Omental fat pad (tissue), 4 donors: ENCODE results near the gene GMDS. TPM values are rescaled to one million over a fixed set of nuclear protein-coding genes. Genes with fewer than 3 reads are reported as not detected.

Experiments used
- ATAC-seq: fragments of 150-250 bp; one replicate; pipeline ENCODE4 v1.9.1; 2016; ENCODE audit warnings: mild to moderate bottlenecking, moderate library complexity; ENCODE audit not compliant: low FRiP score
- DNase-seq: peaks from one replicate; pipeline ENCODE4 v3.0.0-alpha.2; 2019; ENCODE audit warnings: low spot score
- CTCF ChIP-seq, 3 donors: fragments of 450-650 bp; IDR thresholded peaks; one replicate each; pipeline ENCODE4 v1.5.1; 2016 to 2017; ENCODE audit warnings: antibody characterized with exemption in 3 of 3, mild to moderate bottlenecking in 3 of 3, moderate library complexity in 2 of 3
- total RNA-seq, 4 donors: library from RNA; depleted of rRNA; stranded (reverse); fragments of >200 nt; gene quantifications; one replicate each; pipeline ENCODE4 v1.1.0, GENCODE V29; 2016

The GMDS gene
- total RNA-seq, 4 donors from 2014 or later = 5.6 to 20.6 (median 10.7) TPM

GRCh38 chr6:2222275-2222842 is 23.0 kb downstream of the GMDS start:
- TF ChIP-seq CTCF (IDR thresholded peaks at IDR 0.05) = no peak
- DNase-seq (no peak), ATAC-seq (peak; percentile 48)

GRCh38 chr6:2221726-2222274 is 23.6 kb downstream of the GMDS start:
- TF ChIP-seq CTCF (IDR thresholded peaks at IDR 0.05) = no peak
- DNase-seq = no peak

GRCh38 chr6:2220154-2220553 is 25.3 kb downstream of the GMDS start:
- ATAC-seq (no peak), DNase-seq (no peak)
- no peak for TF ChIP-seq CTCF (IDR thresholded peaks at IDR 0.05)

More at GRCh38 chr6:2221726-2222274, 23.6 kb downstream of the GMDS start:
- ATAC-seq = no peak

- no peak for TF ChIP-seq CTCF (IDR thresholded peaks at IDR 0.05)
- DNase-seq (no peak), ATAC-seq (no peak)
Observed at GRCh38 chr6:2218866-2219265, 26.5 kb downstream of the GMDS start.

- TF ChIP-seq CTCF (IDR thresholded peaks at IDR 0.05) = no peak
- ATAC-seq = no peak
- DNase-seq = no peak
Observed at GRCh38 chr6:2216794-2217383, 28.5 kb downstream of the GMDS start.

- DNase-seq = no peak
- TF ChIP-seq CTCF (IDR thresholded peaks at IDR 0.05) = no peak
- no peak for ATAC-seq
Observed at GRCh38 chr6:2215342-2215741, 30.1 kb downstream of the GMDS start.

- ATAC-seq (no peak), DNase-seq (no peak)
- no peak for TF ChIP-seq CTCF (IDR thresholded peaks at IDR 0.05)
Observed at GRCh38 chr6:2213086-2213485, 32.3 kb downstream of the GMDS start.
